Naive thymus-derived CD4-positive, alpha-beta T cell (primary cell): Measurements from ENCODE around the gene RETREG2. TPM values are rescaled to one million over a fixed set of nuclear protein-coding genes. Genes with fewer than 3 reads are reported as not detected.

Experiments
- ATAC-seq: fragments of 150-1000 bp; cut with Tn5 transposase; 2 replicates; pipeline ENCODE4 v1.10.0; 2021; ENCODE audit warnings: mild to moderate bottlenecking, moderate library complexity
- CTCF ChIA-PET: fragments of 350-600 bp; sonication (Branson Sonifier 250); formaldehyde crosslinking; loops from one replicate; lab custom pipeline; 2021; ENCODE audit warnings: antibody characterized with exemption; lab: Charles Lee
- POLR2A ChIA-PET: fragments of 350-600 bp; sonication (Branson Sonifier 250); formaldehyde crosslinking; loops from one replicate; lab custom pipeline; 2021; ENCODE audit warnings: antibody characterized with exemption, inconsistent platforms; lab: Charles Lee
- DNase-seq, 9 donors: peaks; one replicate each; pipeline versions ENCODE4 v3.0.0 to v3.0.0-alpha.2; 2020 to 2022; ENCODE audit warnings: mixed read lengths in 1 of 9
- H3K27ac ChIP-seq: one replicate; pipeline ENCODE4 v1.7.0; 2013; ENCODE audit warnings: mild to moderate bottlenecking, low read depth, low read length, moderate library complexity
- H3K27me3 ChIP-seq, 2 donors: one replicate each; pipeline ENCODE4 v1.7.0; 2013; ENCODE audit warnings: low read length in 2 of 2, mild to moderate bottlenecking in 2 of 2, moderate library complexity in 2 of 2; ENCODE audit not compliant: control insufficient read depth in 2 of 2, insufficient read depth in 2 of 2
- H3K36me3 ChIP-seq, 3 experiments: 1 replicate in 2 of 3; 2 replicates in 1 of 3; pipeline ENCODE4 v1.7.0; 2013; ENCODE audit warnings: low read length in 3 of 3, mild to moderate bottlenecking in 3 of 3, moderate library complexity in 1 of 3; ENCODE audit not compliant: insufficient read depth in 3 of 3, control insufficient read depth in 2 of 3
- H3K4me1 ChIP-seq, 2 donors: one replicate each; pipeline ENCODE4 v1.7.0; 2013; ENCODE audit warnings: low read length in 2 of 2, mild to moderate bottlenecking in 2 of 2, moderate library complexity in 1 of 2; ENCODE audit not compliant: control insufficient read depth in 2 of 2, insufficient read depth in 2 of 2
- H3K4me3 ChIP-seq: 2 replicates; pipeline ENCODE4 v1.7.0; 2013; ENCODE audit warnings: mild to moderate bottlenecking, low read length
- H3K9me3 ChIP-seq, 3 experiments: 1 replicate in 2 of 3; 2 replicates in 1 of 3; pipeline ENCODE4 v1.7.0; 2013; ENCODE audit warnings: low read length in 3 of 3; ENCODE audit not compliant: control insufficient read depth in 2 of 3
- H3K27ac Mint-ChIP-seq, 9 donors: one replicate each; pipeline ENCODE4 v1.8.0; 2020 to 2022; ENCODE audit warnings: mixed read lengths in 9 of 9, mild to moderate bottlenecking in 8 of 9, moderate library complexity in 5 of 9, inconsistent platforms in 2 of 9
- H3K27me3 Mint-ChIP-seq, 5 donors: one replicate each; pipeline ENCODE4 v1.8.0; 2021 to 2022; ENCODE audit warnings: mixed read lengths in 5 of 5, mild to moderate bottlenecking in 1 of 5
- H3K36me3 Mint-ChIP-seq, 5 donors: one replicate each; pipeline ENCODE4 v1.8.0; 2020 to 2022; ENCODE audit warnings: mixed read lengths in 5 of 5, mild to moderate bottlenecking in 3 of 5, inconsistent platforms in 1 of 5
- H3K4me1 Mint-ChIP-seq, 7 donors: one replicate each; pipeline ENCODE4 v1.8.0; 2020 to 2022; ENCODE audit warnings: mixed read lengths in 7 of 7, mild to moderate bottlenecking in 3 of 7, inconsistent platforms in 1 of 7
- H3K4me3 Mint-ChIP-seq, 10 donors: one replicate each; pipeline ENCODE4 v1.8.0; 2020 to 2022; ENCODE audit warnings: mild to moderate bottlenecking in 10 of 10, mixed read lengths in 10 of 10, moderate library complexity in 6 of 10, inconsistent platforms in 2 of 10
- H3K9me3 Mint-ChIP-seq, 11 donors: one replicate each; pipeline ENCODE4 v1.8.0; 2020 to 2022; ENCODE audit warnings: mixed read lengths in 11 of 11, mild to moderate bottlenecking in 4 of 11, inconsistent platforms in 1 of 11, moderate library complexity in 1 of 11
- intact Hi-C, 2 donors: fragments of 100-400 bp; cut with micrococcal nuclease; formaldehyde crosslinking; loops; one replicate each; pipeline ENCODE4 v1.15.1; 2023
- polyA plus RNA-seq, 2 donors: library from polyadenylated mRNA; unstranded; fragments of 300-500 nt; fragmentation: Illumina TruSeq; gene quantifications; one replicate each; pipeline ENCODE4 v1.2.3, GENCODE V29; 2021
- total RNA-seq, 6 experiments: library from RNA in 5 of 6; stranded (reverse) in 5 of 6; gene quantifications; 1 replicate in 5 of 6; 2 replicates in 1 of 6; pipeline ENCODE4 v1.2.3 and lab custom pipeline; 2021 to 2026

RETREG2 gene
- total and polyA plus RNA-seq, 7 experiments from 2014 or later: 58.5 to 124 (median 83.9) TPM

- intact Hi-C loops: no loop called here
- H3K4me3 ChIP-seq: no peak overlapping the region
- no peaks in the 10 kb centered on the region for H3K36me3 ChIP-seq
- no peak for DNase-seq
- no peak overlapping the region for H3K4me3 Mint-ChIP-seq
- ChIA-PET CTCF (no interaction called here), POLR2A (interaction anchor here (0.6 to 1.6 kb wide), 4 partner anchors 8 to 130 kb away, joined by 3 to 7 read pairs (median 4); partner anchors contain the start of genes CNPPD1 and ZFAND2B)
- H3K27ac ChIP-seq: no peak overlapping the region
- peaks cover 10 to 19% (median 11%) of the 10 kb centered on the region in 7 donors for H3K4me1 Mint-ChIP-seq
- peak overlapping the region in 3 of 9 donors; percentile 1 to 54 (median 24) for H3K27ac Mint-ChIP-seq
- H3K36me3 Mint-ChIP-seq: peaks cover 0 to 7% (median 4%) of the 10 kb centered on the region in 5 donors
- no peaks in the 10 kb centered on the region for H3K9me3 Mint-ChIP-seq
- no peaks in the 10 kb centered on the region for H3K9me3 ChIP-seq
- no peak for ATAC-seq
- H3K4me1 ChIP-seq: peaks cover 6 to 7% of the 10 kb centered on the region in 2 donors
- no peaks in the 10 kb centered on the region for H3K27me3 ChIP-seq
- H3K27me3 Mint-ChIP-seq: no peaks in the 10 kb centered on the region
Observed at GRCh38 chr2:219165058-219165911, 12.8 kb upstream of the RETREG2 start.

GRCh38 chr2:219167997-219168396, 10.1 kb upstream of the RETREG2 start:
- peak overlapping the region in 2 of 9 donors; percentile 20 to 26 for H3K27ac Mint-ChIP-seq
- Histone ChIP-seq H3K27ac (no peak overlapping the region), H3K36me3 (peaks cover 0 to 18% (median 5%) of the 10 kb centered on the region in 3 experiments), H3K9me3 (no peaks in the 10 kb centered on the region), H3K4me3 (no peak overlapping the region), H3K27me3 (no peaks in the 10 kb centered on the region), H3K4me1 (peaks cover 0 to 5% of the 10 kb centered on the region in 2 donors)
- POLR2A ChIA-PET: interaction anchor here (0.7 to 10.4 kb wide), 2 partner anchors 39 to 55 kb away, joined by 3 to 343 read pairs; partner anchors contain the start of gene ZFAND2B
- DNase-seq (no peak), ATAC-seq (no peak)
- peaks cover 0 to 14% (median 6%) of the 10 kb centered on the region in 5 donors for H3K36me3 Mint-ChIP-seq
- H3K27me3 Mint-ChIP-seq: no peaks in the 10 kb centered on the region
- no peak overlapping the region for H3K4me3 Mint-ChIP-seq
- peaks cover 9 to 19% (median 13%) of the 10 kb centered on the region in 7 donors for H3K4me1 Mint-ChIP-seq
- no peaks in the 10 kb centered on the region for H3K9me3 Mint-ChIP-seq
- CTCF ChIA-PET: no interaction called here
- intact Hi-C loops: no loop called here

GRCh38 chr2:219168526-219168925, 9.5 kb upstream of the RETREG2 start:
- Mint-ChIP-seq H3K4me1 (peaks cover 9 to 17% (median 15%) of the 10 kb centered on the region in 7 donors), H3K27me3 (no peaks in the 10 kb centered on the region), H3K9me3 (peaks cover 0 to 2% (median 0%) of the 10 kb centered on the region in 11 donors), H3K36me3 (peaks cover 0 to 11% (median 6%) of the 10 kb centered on the region in 5 donors), H3K4me3 (no peak overlapping the region), H3K27ac (no peak overlapping the region)
- POLR2A ChIA-PET: interaction anchor here (9.4 to 10.4 kb wide), 2 partner anchors 39 to 83 kb away, joined by 162 to 343 read pairs; partner anchors contain the start of genes TUBA4A, TUBA4B and ZFAND2B
- H3K36me3 ChIP-seq: peaks cover 0 to 22% (median 5%) of the 10 kb centered on the region in 3 experiments
- no peak for DNase-seq
- CTCF ChIA-PET: interaction anchor here (3.5 kb wide), 1 partner anchor 44 kb away, joined by 32 read pairs; no protein-coding TSS in a partner anchor
- H3K27ac ChIP-seq: no peak overlapping the region
- no peak overlapping the region for H3K4me3 ChIP-seq
- no peaks in the 10 kb centered on the region for H3K9me3 ChIP-seq
- ATAC-seq: no peak
- H3K27me3 ChIP-seq: no peaks in the 10 kb centered on the region
- intact Hi-C loops: no loop called here
- peaks cover 0 to 5% of the 10 kb centered on the region in 2 donors for H3K4me1 ChIP-seq

GRCh38 chr2:219168932-219169331, 9.1 kb upstream of the RETREG2 start:
- POLR2A ChIA-PET: interaction anchor here (9.4 to 10.4 kb wide), 2 partner anchors 38 to 83 kb away, joined by 162 to 343 read pairs; partner anchors contain the start of genes TUBA4A, TUBA4B and ZFAND2B
- peaks cover 12 to 22% (median 17%) of the 10 kb centered on the region in 7 donors for H3K4me1 Mint-ChIP-seq
- no peak for ATAC-seq

GRCh38 chr2:219169930-219170654, 8.0 kb upstream of the RETREG2 start, which contains the start of gene SLC23A3:
Gene SLC23A3 (minus strand): TSS chr2:219170029. CDS start chr2:219169984, 45 bp downstream.
- Mint-ChIP-seq H3K9me3 (peaks cover 0 to 2% (median 0%) of the 10 kb centered on the region in 11 donors), H3K27me3 (no peaks in the 10 kb centered on the region), H3K27ac (no peak within 1 kb of the TSS), H3K4me3 (no peak within 1 kb of the TSS), H3K4me1 (peaks cover 22 to 33% (median 28%) of the 10 kb centered on the region in 7 donors), H3K36me3 (peaks cover 9 to 22% (median 11%) of the 10 kb centered on the region in 5 donors)
- Histone ChIP-seq H3K27me3 (no peaks in the 10 kb centered on the region), H3K9me3 (no peaks in the 10 kb centered on the region), H3K36me3 (peaks cover 13 to 35% (median 13%) of the 10 kb centered on the region in 3 experiments), H3K4me3 (no peak within 1 kb of the TSS), H3K4me1 (peaks cover 7 to 19% of the 10 kb centered on the region in 2 donors), H3K27ac (no peak within 1 kb of the TSS)
- ChIA-PET POLR2A (interaction anchor here (1.2 to 10.4 kb wide), 3 partner anchors 37 to 82 kb away, joined by 3 to 343 read pairs (median 162); partner anchors contain the start of genes ANKZF1, TUBA4A, TUBA4B and ZFAND2B), CTCF (interaction anchor here (0.9 to 3.5 kb wide), 8 partner anchors 11 to 125 kb away, joined by 3 to 32 read pairs (median 4); partner anchors contain the start of gene NHEJ1)
- intact Hi-C loops: loop anchor here in 1 of 2 donors (2.0 kb wide), 1 partner anchor 129 kb away; no protein-coding TSS in a partner anchor
- ATAC-seq: no peak
- DNase-seq: no peak

More at GRCh38 chr2:219168932-219169331, 9.1 kb upstream of the RETREG2 start:
- intact Hi-C loops: no loop called here
- Histone ChIP-seq H3K27me3 (no peaks in the 10 kb centered on the region), H3K27ac (no peak overlapping the region), H3K4me3 (no peak overlapping the region), H3K36me3 (peaks cover 3 to 25% (median 6%) of the 10 kb centered on the region in 3 experiments), H3K9me3 (no peaks in the 10 kb centered on the region), H3K4me1 (peaks cover 0 to 7% of the 10 kb centered on the region in 2 donors)
- no peak overlapping the region for H3K27ac Mint-ChIP-seq
- no peaks in the 10 kb centered on the region for H3K27me3 Mint-ChIP-seq
- CTCF ChIA-PET: interaction anchor here (3.0 to 3.5 kb wide), 2 partner anchors 10 to 43 kb away, joined by 20 to 32 read pairs; partner anchors contain the start of gene NHEJ1
- H3K36me3 Mint-ChIP-seq: peaks cover under 1 to 13% (median 6%) of the 10 kb centered on the region in 5 donors
- DNase-seq: no peak
- peaks cover 0 to 2% (median 0%) of the 10 kb centered on the region in 11 donors for H3K9me3 Mint-ChIP-seq
- H3K4me3 Mint-ChIP-seq: no peak overlapping the region
